Epithelial cell of esophagus (primary cell): ENCODE results near the gene MCRIP1.

Experiments
- DNase-seq: peaks from one replicate; pipeline ENCODE4 v3.0.0; 2010; ENCODE audit warnings: low read depth
- H3K4me3 ChIP-seq: 2 replicates; pipeline ENCODE4 v1.5.1; 2011; ENCODE audit warnings: mild to moderate bottlenecking, low read length, control low read depth
- TF ChIP-seq, protein P1 (sequence below): IDR thresholded peaks from 2 replicates; pipeline ENCODE4 v1.5.1; 2011; ENCODE audit warnings: low read depth, mild to moderate bottlenecking, low read length, control low read depth, inconsistent platforms; ENCODE audit not compliant: insufficient read depth; ENCODE audit errors: missing control alignments

MCRIP1 gene

GRCh38 chr17:81802048-81802758 lies 30.9 kb downstream of the MCRIP1 start:
- no peak overlapping the region for H3K4me3 ChIP-seq
- TF ChIP-seq, protein P1, sequence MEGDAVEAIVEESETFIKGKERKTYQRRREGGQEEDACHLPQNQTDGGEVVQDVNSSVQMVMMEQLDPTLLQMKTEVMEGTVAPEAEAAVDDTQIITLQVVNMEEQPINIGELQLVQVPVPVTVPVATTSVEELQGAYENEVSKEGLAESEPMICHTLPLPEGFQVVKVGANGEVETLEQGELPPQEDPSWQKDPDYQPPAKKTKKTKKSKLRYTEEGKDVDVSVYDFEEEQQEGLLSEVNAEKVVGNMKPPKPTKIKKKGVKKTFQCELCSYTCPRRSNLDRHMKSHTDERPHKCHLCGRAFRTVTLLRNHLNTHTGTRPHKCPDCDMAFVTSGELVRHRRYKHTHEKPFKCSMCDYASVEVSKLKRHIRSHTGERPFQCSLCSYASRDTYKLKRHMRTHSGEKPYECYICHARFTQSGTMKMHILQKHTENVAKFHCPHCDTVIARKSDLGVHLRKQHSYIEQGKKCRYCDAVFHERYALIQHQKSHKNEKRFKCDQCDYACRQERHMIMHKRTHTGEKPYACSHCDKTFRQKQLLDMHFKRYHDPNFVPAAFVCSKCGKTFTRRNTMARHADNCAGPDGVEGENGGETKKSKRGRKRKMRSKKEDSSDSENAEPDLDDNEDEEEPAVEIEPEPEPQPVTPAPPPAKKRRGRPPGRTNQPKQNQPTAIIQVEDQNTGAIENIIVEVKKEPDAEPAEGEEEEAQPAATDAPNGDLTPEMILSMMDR = no peak
- no peak for DNase-seq

DNA sequence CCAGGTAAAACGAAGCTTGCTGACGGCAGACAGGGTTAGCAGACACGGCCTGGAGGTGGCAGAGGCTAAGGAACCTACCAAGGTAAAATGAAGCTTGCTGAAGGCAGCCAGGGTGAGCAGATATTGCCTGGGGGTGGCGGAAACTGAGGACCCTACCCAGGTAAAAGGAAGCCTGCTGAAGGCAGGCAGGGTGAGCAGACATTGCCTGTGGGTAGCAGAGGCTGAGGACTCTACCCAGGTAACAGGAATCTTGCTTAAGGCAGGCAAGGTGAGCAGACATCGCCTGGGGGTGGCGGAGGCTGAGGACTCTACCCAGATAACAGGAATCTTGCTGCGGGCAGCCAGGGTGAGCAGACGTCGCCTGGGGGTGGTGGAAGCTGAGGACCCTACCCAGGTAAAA lies 31.8 kb downstream of the MCRIP1 start:
- no peak overlapping the region for H3K4me3 ChIP-seq
- TF ChIP-seq, protein P1 = no peak
- no peak for DNase-seq

DNA sequence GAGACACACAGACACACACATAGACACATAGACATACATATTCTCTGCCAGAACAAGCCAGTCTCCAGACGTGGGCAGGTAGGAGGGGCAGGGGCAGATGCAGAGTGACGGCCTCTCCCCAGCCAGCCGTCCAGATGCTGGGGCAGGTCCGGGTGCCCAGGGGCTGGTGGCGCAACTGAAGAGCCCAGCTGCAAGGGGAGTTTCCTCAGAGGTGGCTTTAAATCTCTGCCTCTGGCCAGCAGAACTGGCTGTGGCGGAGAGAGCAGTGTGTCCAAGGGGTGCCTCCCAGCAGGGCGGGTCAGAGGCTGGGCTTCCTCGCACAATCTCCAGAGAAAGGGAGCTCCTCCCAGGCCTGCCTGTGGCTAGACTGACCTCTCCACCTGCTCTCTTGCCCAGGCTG lies 38.6 kb downstream of the MCRIP1 start:
- TF ChIP-seq, protein P1 = no peak
- H3K4me3 ChIP-seq = no peak overlapping the region
- no peak for DNase-seq

- TF ChIP-seq, protein P1 = no peak
- DNase-seq = no peak
- no peak overlapping the region for H3K4me3 ChIP-seq
Observed at GRCh38 chr17:81794074-81794476, 39.0 kb downstream of the MCRIP1 start.

DNA sequence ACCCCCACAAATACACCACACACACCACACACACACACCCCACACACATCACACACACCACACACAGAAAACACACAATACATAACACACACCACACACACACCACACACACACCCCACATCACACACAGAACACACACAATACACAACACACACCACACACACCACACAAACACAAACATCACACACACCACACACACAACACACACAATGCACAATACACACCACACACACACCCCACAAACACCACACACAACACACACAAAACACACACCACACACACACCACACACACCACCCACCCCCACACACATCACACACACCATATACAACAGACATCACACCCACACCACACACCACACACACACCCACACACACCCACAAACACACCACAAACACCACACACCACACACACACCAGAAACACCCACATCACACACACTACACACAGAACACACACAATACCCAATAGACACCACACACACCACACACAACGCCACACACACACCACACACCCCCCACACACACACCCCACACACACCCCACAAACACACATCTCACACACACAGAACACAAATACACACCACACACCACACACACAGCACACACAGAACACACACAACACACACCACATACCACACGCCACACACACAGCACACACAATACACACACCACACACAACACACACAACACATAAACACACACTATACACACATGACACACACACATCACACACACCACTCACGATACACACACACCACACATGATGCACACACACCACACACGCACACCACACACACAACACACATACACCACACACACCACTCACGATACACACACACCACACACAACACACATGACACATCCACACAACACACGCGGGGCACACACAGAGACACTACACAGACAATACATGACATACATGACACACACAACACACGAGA lies 40.1 kb downstream of the MCRIP1 start:
- TF ChIP-seq, protein P1 = no peak
- no peak overlapping the region for H3K4me3 ChIP-seq
- DNase-seq = no peak
